ENCODE results near the gene RPL36A.
A peak's percentile ranks its signal among the peaks of the same experiment; 100 is the strongest.

RPL36A gene

GRCh38 chrX:101407167-101407747 lies 16.4 kb downstream of the RPL36A start:
- H3K36me3 ChIP-seq: peaks cover 5% of the 10 kb centered on the region
- no peak for TF ChIP-seq CTCF (IDR thresholded peaks at IDR 0.05)
- peak overlapping the region; percentile 66 to 74 for H3K4me3 ChIP-seq (ENCODE audit: low read depth in 1 of 2, low read length in 1 of 2)
- H3K27me3 ChIP-seq: no peaks in the 10 kb centered on the region
- peak overlapping the region; percentile 98 for H3K27ac ChIP-seq
- H3K9me3 ChIP-seq: no peaks in the 10 kb centered on the region
- peaks cover 37 to 45% of the 10 kb centered on the region in 2 experiments for H3K4me1 ChIP-seq (ENCODE audit: control insufficient read depth in 1 of 2, insufficient read depth in 1 of 2, low read depth in 1 of 2, low read length in 1 of 2)

- H3K4me3 ChIP-seq (ENCODE audit: low read depth in 1 of 2, low read length in 1 of 2): peak within 1 kb of the TSS; percentile 66 to 74
- peaks cover 11% of the 10 kb centered on the region for H3K36me3 ChIP-seq
- H3K27ac ChIP-seq: peak within 1 kb of the TSS; percentile 98
- no peaks in the 10 kb centered on the region for H3K27me3 ChIP-seq
- H3K4me1 ChIP-seq (ENCODE audit: control insufficient read depth in 1 of 2, insufficient read depth in 1 of 2, low read depth in 1 of 2, low read length in 1 of 2): peaks cover 30 to 39% of the 10 kb centered on the region in 2 experiments
- peak; percentile 52 for TF ChIP-seq CTCF (IDR thresholded peaks at IDR 0.05)
- no peaks in the 10 kb centered on the region for H3K9me3 ChIP-seq
These were observed 17.1 kb downstream of the RPL36A start, which contains the start of the genes GLA and HNRNPH2 for GRCh38 chrX:101407748-101408531. Gene GLA, minus strand, starts transcription at chrX:101407925. Its CDS starts 22 bp downstream, at chrX:101407903. Gene HNRNPH2, plus strand, starts transcription at chrX:101408222. Its CDS starts 3,767 bp downstream, at chrX:101411989.

GRCh38 chrX:101408532-101408841 lies 17.7 kb downstream of the RPL36A start:
- peaks cover 25 to 34% of the 10 kb centered on the region in 2 experiments for H3K4me1 ChIP-seq (ENCODE audit: control insufficient read depth in 1 of 2, insufficient read depth in 1 of 2, low read depth in 1 of 2, low read length in 1 of 2)
- H3K4me3 ChIP-seq (ENCODE audit: low read depth in 1 of 2, low read length in 1 of 2): peak overlapping the region; percentile 60 to 74
- TF ChIP-seq CTCF (IDR thresholded peaks at IDR 0.05): peak; percentile 1
- peak overlapping the region; percentile 98 for H3K27ac ChIP-seq
- H3K36me3 ChIP-seq: peaks cover 15% of the 10 kb centered on the region
- H3K9me3 ChIP-seq: no peaks in the 10 kb centered on the region
- H3K27me3 ChIP-seq: no peaks in the 10 kb centered on the region

GRCh38 chrX:101409043-101409442 lies 18.2 kb downstream of the RPL36A start:
- Histone ChIP-seq H3K36me3 (peaks cover 17% of the 10 kb centered on the region), H3K4me3 (ENCODE audit: low read depth in 1 of 2, low read length in 1 of 2) (peak overlapping the region; percentile 60 to 74), H3K27ac (peak overlapping the region; percentile 98), H3K9me3 (no peaks in the 10 kb centered on the region), H3K4me1 (ENCODE audit: control insufficient read depth in 1 of 2, insufficient read depth in 1 of 2, low read depth in 1 of 2, low read length in 1 of 2) (peaks cover 22 to 32% of the 10 kb centered on the region in 2 experiments), H3K27me3 (no peaks in the 10 kb centered on the region)
- TF ChIP-seq CTCF (IDR thresholded peaks at IDR 0.05): no peak

GRCh38 chrX:101410461-101410860 lies 19.6 kb downstream of the RPL36A start:
- peaks cover 17% of the 10 kb centered on the region for H3K36me3 ChIP-seq
- H3K27ac ChIP-seq: peak overlapping the region; percentile 4
- TF ChIP-seq CTCF (IDR thresholded peaks at IDR 0.05): no peak
- peaks cover 22 to 32% of the 10 kb centered on the region in 2 experiments for H3K4me1 ChIP-seq (ENCODE audit: control insufficient read depth in 1 of 2, insufficient read depth in 1 of 2, low read depth in 1 of 2, low read length in 1 of 2)
- no peaks in the 10 kb centered on the region for H3K9me3 ChIP-seq
- H3K4me3 ChIP-seq (ENCODE audit: low read depth in 1 of 2, low read length in 1 of 2): no peak overlapping the region
- H3K27me3 ChIP-seq: no peaks in the 10 kb centered on the region

Data from neutrophil (primary cell).